Muscle layer of duodenum (tissue), 2 donors: ENCODE results near the gene NUP107.
A peak's percentile ranks its signal among the peaks of the same experiment; 100 is the strongest.

Experiments
- H3K27ac ChIP-seq: one replicate; pipeline ENCODE4 v1.7.0; 2013; ENCODE audit warnings: mild to moderate bottlenecking, low read length
- H3K27me3 ChIP-seq: one replicate; pipeline ENCODE4 v1.7.0; 2013; ENCODE audit warnings: low read depth, mild to moderate bottlenecking, control low read depth, low read length
- H3K36me3 ChIP-seq, 2 donors: one replicate each; pipeline ENCODE4 v1.7.0; 2013; ENCODE audit warnings: low read length in 2 of 2, control low read depth in 1 of 2, mild to moderate bottlenecking in 1 of 2; ENCODE audit not compliant: insufficient read depth in 2 of 2, control insufficient read depth in 1 of 2
- H3K4me1 ChIP-seq, 2 donors: one replicate each; pipeline ENCODE4 v1.7.0; 2013; ENCODE audit warnings: low read length in 2 of 2, mild to moderate bottlenecking in 2 of 2, control low read depth in 1 of 2, moderate library complexity in 1 of 2; ENCODE audit not compliant: insufficient read depth in 2 of 2, control insufficient read depth in 1 of 2
- H3K4me3 ChIP-seq, 2 donors: one replicate each; pipeline ENCODE4 v1.7.0; 2013; ENCODE audit warnings: low read length in 2 of 2, low read depth in 1 of 2, mild to moderate bottlenecking in 1 of 2
- H3K9me3 ChIP-seq, 2 donors: one replicate each; pipeline ENCODE4 v1.7.0; 2013; ENCODE audit warnings: low read length in 2 of 2, control low read depth in 1 of 2, mild to moderate bottlenecking in 1 of 2; ENCODE audit not compliant: control insufficient read depth in 1 of 2
- donor health status: healthy.

The NUP107 gene

GRCh38 chr12:68776976-68777610 lies 90.3 kb downstream of the NUP107 start:
- Histone ChIP-seq H3K9me3 (no peaks in the 10 kb centered on the region), H3K27ac (no peak overlapping the region), H3K4me3 (no peak overlapping the region), H3K27me3 (no peaks in the 10 kb centered on the region), H3K4me1 (no peaks in the 10 kb centered on the region), H3K36me3 (no peaks in the 10 kb centered on the region)

GRCh38 chr12:68779280-68779679 lies 92.5 kb downstream of the NUP107 start:
- Histone ChIP-seq H3K36me3 (no peaks in the 10 kb centered on the region), H3K4me3 (no peak overlapping the region), H3K9me3 (no peaks in the 10 kb centered on the region), H3K4me1 (no peaks in the 10 kb centered on the region), H3K27me3 (no peaks in the 10 kb centered on the region), H3K27ac (no peak overlapping the region)

GRCh38 chr12:68780731-68781130 lies 94.0 kb downstream of the NUP107 start:
- Histone ChIP-seq H3K4me3 (no peak overlapping the region), H3K27me3 (no peaks in the 10 kb centered on the region), H3K36me3 (no peaks in the 10 kb centered on the region), H3K4me1 (no peaks in the 10 kb centered on the region), H3K9me3 (no peaks in the 10 kb centered on the region), H3K27ac (no peak overlapping the region)

- Histone ChIP-seq H3K4me1 (no peaks in the 10 kb centered on the region), H3K9me3 (no peaks in the 10 kb centered on the region), H3K36me3 (no peaks in the 10 kb centered on the region), H3K4me3 (no peak overlapping the region), H3K27ac (no peak overlapping the region), H3K27me3 (no peaks in the 10 kb centered on the region)
Observed at GRCh38 chr12:68781728-68782127, 95.0 kb downstream of the NUP107 start.

GRCh38 chr12:68784015-68784414 lies 97.2 kb downstream of the NUP107 start:
- no peaks in the 10 kb centered on the region for H3K4me1 ChIP-seq
- no peaks in the 10 kb centered on the region for H3K9me3 ChIP-seq
- no peaks in the 10 kb centered on the region for H3K36me3 ChIP-seq
- H3K27me3 ChIP-seq, result no peaks in the 10 kb centered on the region
- H3K4me3 ChIP-seq, result no peak overlapping the region
- no peak overlapping the region for H3K27ac ChIP-seq

- no peak overlapping the region for H3K4me3 ChIP-seq
- H3K27me3 ChIP-seq, result no peaks in the 10 kb centered on the region
- H3K4me1 ChIP-seq, result no peaks in the 10 kb centered on the region
- no peak overlapping the region for H3K27ac ChIP-seq
- no peaks in the 10 kb centered on the region for H3K9me3 ChIP-seq
- H3K36me3 ChIP-seq, result no peaks in the 10 kb centered on the region
Observed at GRCh38 chr12:68785358-68785757, 98.6 kb downstream of the NUP107 start.

GRCh38 chr12:68785823-68786222 lies 99.0 kb downstream of the NUP107 start:
- Histone ChIP-seq H3K36me3 (no peaks in the 10 kb centered on the region), H3K27ac (no peak overlapping the region), H3K9me3 (no peaks in the 10 kb centered on the region), H3K4me1 (no peaks in the 10 kb centered on the region), H3K4me3 (no peak overlapping the region), H3K27me3 (no peaks in the 10 kb centered on the region)

GRCh38 chr12:68786929-68787328 lies 100.2 kb downstream of the NUP107 start:
- H3K36me3 ChIP-seq, result no peaks in the 10 kb centered on the region
- H3K27ac ChIP-seq, result peak overlapping the region; percentile 62
- no peaks in the 10 kb centered on the region for H3K4me1 ChIP-seq
- no peak overlapping the region for H3K4me3 ChIP-seq
- H3K27me3 ChIP-seq, result no peaks in the 10 kb centered on the region
- no peaks in the 10 kb centered on the region for H3K9me3 ChIP-seq

GRCh38 chr12:68788554-68789143 lies 101.9 kb downstream of the NUP107 start:
- Histone ChIP-seq H3K27ac (no peak overlapping the region), H3K4me1 (no peaks in the 10 kb centered on the region), H3K36me3 (no peaks in the 10 kb centered on the region), H3K27me3 (no peaks in the 10 kb centered on the region), H3K9me3 (no peaks in the 10 kb centered on the region), H3K4me3 (no peak overlapping the region)

- Histone ChIP-seq H3K36me3 (no peaks in the 10 kb centered on the region), H3K9me3 (no peaks in the 10 kb centered on the region), H3K4me3 (no peak overlapping the region), H3K4me1 (no peaks in the 10 kb centered on the region), H3K27ac (no peak overlapping the region), H3K27me3 (no peaks in the 10 kb centered on the region)
Observed at GRCh38 chr12:68789144-68789878, 102.5 kb downstream of the NUP107 start.

- H3K36me3 ChIP-seq, result no peaks in the 10 kb centered on the region
- no peak overlapping the region for H3K4me3 ChIP-seq
- H3K27ac ChIP-seq, result no peak overlapping the region
- H3K4me1 ChIP-seq, result no peaks in the 10 kb centered on the region
- H3K9me3 ChIP-seq, result no peaks in the 10 kb centered on the region
- no peaks in the 10 kb centered on the region for H3K27me3 ChIP-seq
Observed at GRCh38 chr12:68790081-68790951, 103.5 kb downstream of the NUP107 start.
